ENCODE data around the gene PLEKHF1. TPM values are rescaled to one million over a fixed set of nuclear protein-coding genes. Genes with fewer than 3 reads are reported as not detected.
"Not testable (repeated sequence)": the region's sequence is repeated elsewhere in the genome, so short reads cannot be mapped to it uniquely, and the experiment has no call there.

Gene PLEKHF1
- total RNA-seq, 2 donors from 2014 or later: 2.6 to 2.8 TPM

DNA sequence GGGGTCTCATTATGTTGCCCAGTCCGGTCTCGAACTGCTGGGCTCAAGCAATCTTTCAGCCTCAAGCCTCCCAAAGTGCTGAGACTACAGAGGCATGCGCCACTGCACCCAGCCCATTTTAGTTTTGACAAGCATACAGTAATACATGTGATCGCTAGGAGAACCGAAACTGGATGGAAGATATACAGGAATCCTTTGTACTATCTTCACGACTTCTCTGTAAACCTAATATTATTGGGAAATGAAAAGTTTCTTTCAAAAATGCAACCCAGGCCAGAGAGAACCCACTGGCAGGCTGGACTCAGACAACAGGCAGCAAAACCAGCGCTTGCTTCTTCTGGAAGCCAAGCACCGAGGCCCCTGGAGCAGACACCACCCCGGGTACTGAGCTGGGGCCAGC lies 40.4 kb downstream of the PLEKHF1 start:
- TF ChIP-seq, protein P1, sequence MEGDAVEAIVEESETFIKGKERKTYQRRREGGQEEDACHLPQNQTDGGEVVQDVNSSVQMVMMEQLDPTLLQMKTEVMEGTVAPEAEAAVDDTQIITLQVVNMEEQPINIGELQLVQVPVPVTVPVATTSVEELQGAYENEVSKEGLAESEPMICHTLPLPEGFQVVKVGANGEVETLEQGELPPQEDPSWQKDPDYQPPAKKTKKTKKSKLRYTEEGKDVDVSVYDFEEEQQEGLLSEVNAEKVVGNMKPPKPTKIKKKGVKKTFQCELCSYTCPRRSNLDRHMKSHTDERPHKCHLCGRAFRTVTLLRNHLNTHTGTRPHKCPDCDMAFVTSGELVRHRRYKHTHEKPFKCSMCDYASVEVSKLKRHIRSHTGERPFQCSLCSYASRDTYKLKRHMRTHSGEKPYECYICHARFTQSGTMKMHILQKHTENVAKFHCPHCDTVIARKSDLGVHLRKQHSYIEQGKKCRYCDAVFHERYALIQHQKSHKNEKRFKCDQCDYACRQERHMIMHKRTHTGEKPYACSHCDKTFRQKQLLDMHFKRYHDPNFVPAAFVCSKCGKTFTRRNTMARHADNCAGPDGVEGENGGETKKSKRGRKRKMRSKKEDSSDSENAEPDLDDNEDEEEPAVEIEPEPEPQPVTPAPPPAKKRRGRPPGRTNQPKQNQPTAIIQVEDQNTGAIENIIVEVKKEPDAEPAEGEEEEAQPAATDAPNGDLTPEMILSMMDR (conservative IDR thresholded peaks at IDR 0.05): no peak
- Mint-ChIP-seq H3K27me3 (ENCODE audit: insufficient read depth) (no peaks in the 10 kb centered on the region), H3K27ac (no peak overlapping the region), H3K4me1 (no peaks in the 10 kb centered on the region), H3K36me3 (ENCODE audit: low read depth) (peaks cover 14% of the 10 kb centered on the region), H3K4me3 (no peak overlapping the region), H3K9me3 (no peaks in the 10 kb centered on the region)
- Histone ChIP-seq H3K27me3 (ENCODE audit: control insufficient read depth, insufficient read depth, low read length, poor library complexity, severe bottlenecking) (no peaks in the 10 kb centered on the region), H3K27ac (ENCODE audit: low read depth, low read length) (no peak overlapping the region), H3K4me3 (ENCODE audit: low read length) (no peak overlapping the region), H3K36me3 (ENCODE audit: control insufficient read depth, insufficient read depth, low read length) (peaks cover 9% of the 10 kb centered on the region), H3K9me3 (ENCODE audit: control insufficient read depth, low read length) (no peaks in the 10 kb centered on the region), H3K9ac (ENCODE audit: extremely low read depth, low read length, poor library complexity, severe bottlenecking) (no peak overlapping the region), H3K4me1 (ENCODE audit: control insufficient read depth, insufficient read depth, low read length) (no peaks in the 10 kb centered on the region)
- WGBS, 2 experiments (ENCODE audit: insufficient coverage in 1 of 2, insufficient read length in 1 of 2): 85 to 88% methylated on average over 5 to 9 of the region's 9 CpGs
- no peak for DNase-seq

DNA sequence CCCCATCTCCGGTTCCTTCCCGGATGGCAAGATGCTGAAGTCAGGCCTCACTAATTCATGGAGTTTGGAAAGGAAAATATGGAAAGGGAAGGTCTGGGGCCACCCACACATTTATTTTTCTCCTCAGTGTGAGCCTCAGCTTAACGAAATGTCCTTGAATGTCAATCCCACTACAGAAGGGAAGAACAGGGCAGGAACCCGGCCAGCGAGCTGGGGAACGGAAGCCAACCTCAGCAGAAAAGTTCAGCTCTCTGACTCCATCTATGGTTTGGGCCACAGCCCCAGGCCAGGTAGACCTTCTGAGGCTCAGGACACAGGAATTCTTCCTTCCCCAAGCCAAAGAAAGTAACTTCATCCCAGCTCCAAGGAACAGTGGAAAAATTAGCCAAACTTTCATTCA lies 41.4 kb downstream of the PLEKHF1 start:
- Mint-ChIP-seq H3K4me1 (peaks cover 2% of the 10 kb centered on the region), H3K27ac (no peak overlapping the region), H3K4me3 (no peak overlapping the region), H3K9me3 (no peaks in the 10 kb centered on the region), H3K27me3 (ENCODE audit: insufficient read depth) (no peaks in the 10 kb centered on the region), H3K36me3 (ENCODE audit: low read depth) (peaks cover 14% of the 10 kb centered on the region)
- Histone ChIP-seq H3K36me3 (ENCODE audit: control insufficient read depth, insufficient read depth, low read length) (peaks cover 7% of the 10 kb centered on the region), H3K9ac (ENCODE audit: extremely low read depth, low read length, poor library complexity, severe bottlenecking) (no peak overlapping the region), H3K4me1 (ENCODE audit: control insufficient read depth, insufficient read depth, low read length) (no peaks in the 10 kb centered on the region), H3K4me3 (ENCODE audit: low read length) (no peak overlapping the region), H3K27me3 (ENCODE audit: control insufficient read depth, insufficient read depth, low read length, poor library complexity, severe bottlenecking) (no peaks in the 10 kb centered on the region), H3K9me3 (ENCODE audit: control insufficient read depth, low read length) (no peaks in the 10 kb centered on the region), H3K27ac (ENCODE audit: low read depth, low read length) (no peak overlapping the region)
- TF ChIP-seq, protein P1 (conservative IDR thresholded peaks at IDR 0.05): no peak
- no peak for DNase-seq
- 95% methylated on average over 6 of the region's 6 CpGs; no CpG with 5 or more reads in 1 of the 2 experiments for WGBS, 2 experiments (ENCODE audit: insufficient coverage in 1 of 2, insufficient read length in 1 of 2)

DNA sequence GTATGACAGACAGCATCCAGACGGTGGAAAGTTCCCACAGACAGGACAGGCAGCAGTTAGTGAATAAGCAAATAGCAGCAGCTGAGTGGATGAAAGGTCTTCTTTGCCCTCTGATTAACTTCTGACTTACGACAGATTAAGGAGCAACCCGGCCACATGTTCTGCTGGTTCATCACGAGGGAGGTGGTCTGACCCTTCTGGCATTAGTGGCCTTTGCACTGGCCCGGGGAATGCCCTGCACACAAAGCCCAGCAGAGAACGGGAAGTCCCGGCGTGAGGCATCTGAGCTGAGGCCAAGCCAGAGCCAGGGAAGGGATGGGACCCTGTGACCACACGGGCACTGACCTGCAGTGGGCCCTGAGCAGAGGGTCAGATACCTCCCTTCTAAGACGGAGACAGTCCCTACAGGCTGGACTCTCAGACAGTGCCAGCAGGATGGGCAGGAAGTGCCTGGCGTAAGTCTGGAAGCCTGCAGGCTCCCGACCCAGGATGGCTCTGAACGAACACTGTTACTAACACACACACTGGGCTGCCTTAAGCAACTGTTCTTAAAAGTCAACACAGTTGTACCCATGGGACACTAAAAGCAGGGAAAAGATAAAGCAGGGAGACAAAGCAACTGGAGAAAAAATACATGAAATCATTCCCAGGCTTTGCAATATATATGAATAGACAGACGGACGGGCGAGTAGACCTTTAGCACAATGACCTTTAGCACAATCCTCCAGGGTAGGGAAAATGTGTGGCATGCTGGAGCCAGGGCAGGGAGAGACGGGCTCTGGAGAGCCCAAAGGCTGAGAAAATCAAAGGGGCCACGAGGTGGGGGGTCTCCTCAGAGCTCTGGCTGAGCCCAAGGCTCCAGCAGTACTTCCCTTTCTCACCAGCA lies 43.5 kb downstream of the PLEKHF1 start:
- TF ChIP-seq, protein P1 (conservative IDR thresholded peaks at IDR 0.05): no peak
- Histone ChIP-seq H3K27ac (ENCODE audit: low read depth, low read length) (no peak overlapping the region), H3K27me3 (ENCODE audit: control insufficient read depth, insufficient read depth, low read length, poor library complexity, severe bottlenecking) (no peaks in the 10 kb centered on the region), H3K4me1 (ENCODE audit: control insufficient read depth, insufficient read depth, low read length) (no peaks in the 10 kb centered on the region), H3K9me3 (ENCODE audit: control insufficient read depth, low read length) (no peaks in the 10 kb centered on the region), H3K36me3 (ENCODE audit: control insufficient read depth, insufficient read depth, low read length) (peaks cover 9% of the 10 kb centered on the region), H3K4me3 (ENCODE audit: low read length) (no peak overlapping the region), H3K9ac (ENCODE audit: extremely low read depth, low read length, poor library complexity, severe bottlenecking) (no peak overlapping the region)
- H3K9me3 Mint-ChIP-seq: no peaks in the 10 kb centered on the region
- H3K27ac Mint-ChIP-seq: peak overlapping the region; percentile 55
- no peak for DNase-seq
- 90 to 95% methylated on average over 12 to 18 of the region's 18 CpGs for WGBS, 2 experiments (ENCODE audit: insufficient coverage in 1 of 2, insufficient read length in 1 of 2)
- peaks cover 7% of the 10 kb centered on the region for H3K36me3 Mint-ChIP-seq (ENCODE audit: low read depth)
- no peak overlapping the region for H3K4me3 Mint-ChIP-seq
- no peaks in the 10 kb centered on the region for H3K27me3 Mint-ChIP-seq (ENCODE audit: insufficient read depth)
- H3K4me1 Mint-ChIP-seq: peaks cover 20% of the 10 kb centered on the region

DNA sequence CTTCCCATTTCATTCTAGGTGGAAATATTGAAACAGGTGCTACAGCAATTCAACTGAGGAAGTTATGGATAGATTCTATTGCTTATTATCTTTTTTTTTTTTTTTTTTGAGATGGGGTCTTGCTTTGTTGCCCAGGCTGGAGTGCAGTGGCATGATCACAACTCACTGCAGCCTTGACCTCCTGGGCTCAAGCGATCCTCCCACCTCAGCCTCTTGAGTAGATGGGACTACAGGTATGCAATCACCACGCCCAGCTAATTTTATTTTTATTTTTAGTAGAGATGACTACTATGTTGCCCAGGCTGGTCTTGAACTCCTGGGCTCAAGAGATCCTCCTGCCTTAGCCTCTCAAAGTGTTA lies 44.2 kb downstream of the PLEKHF1 start:
- WGBS, 2 experiments (ENCODE audit: insufficient coverage in 1 of 2, insufficient read length in 1 of 2): 83 to 100% methylated on average over 1 to 2 of the region's 2 CpGs

More for the DNA sequence above, 44.2 kb downstream of the PLEKHF1 start:
- not testable (repeated sequence) for H3K4me3 ChIP-seq (ENCODE audit: low read length); H3K27me3 ChIP-seq (ENCODE audit: control insufficient read depth, insufficient read depth, low read length, poor library complexity, severe bottlenecking); H3K4me1 ChIP-seq (ENCODE audit: control insufficient read depth, insufficient read depth, low read length); H3K27ac ChIP-seq (ENCODE audit: low read depth, low read length); H3K9ac ChIP-seq (ENCODE audit: extremely low read depth, low read length, poor library complexity, severe bottlenecking); H3K27me3 Mint-ChIP-seq (ENCODE audit: insufficient read depth); H3K36me3 Mint-ChIP-seq (ENCODE audit: low read depth); H3K4me3 Mint-ChIP-seq; H3K27ac Mint-ChIP-seq; H3K36me3 ChIP-seq (ENCODE audit: control insufficient read depth, insufficient read depth, low read length); DNase-seq; H3K9me3 Mint-ChIP-seq; H3K9me3 ChIP-seq (ENCODE audit: control insufficient read depth, low read length)
- H3K4me1 Mint-ChIP-seq: peaks cover 25% of the 10 kb centered on the region

Measured in endodermal cell (in vitro differentiated cells).